Upper lobe of left lung (tissue), 6 donors: ENCODE results near the gene KLHL17. TPM values are rescaled to one million over a fixed set of nuclear protein-coding genes. Genes with fewer than 3 reads are reported as not detected.
"Not testable (repeated sequence)": the region's sequence is repeated elsewhere in the genome, so short reads cannot be mapped to it uniquely, and the experiment has no call there.

Experiments used
- ATAC-seq, 2 donors: fragments of 200-7000 bp; cut with Tn5 transposase; one replicate each; pipeline ENCODE4 v1.9.1; 2022; ENCODE audit warnings: mild to moderate bottlenecking in 2 of 2, moderate library complexity in 2 of 2; ENCODE audit not compliant: low FRiP score in 2 of 2
- DNase-seq, 2 donors: peaks; one replicate each; pipeline ENCODE4 v3.0.0-alpha.2; 2019 to 2020
- H3K27ac ChIP-seq, 4 donors: fragments of 200-600 bp; sonication (generic); one replicate each; pipeline ENCODE4 v1.5.1; 2016 to 2019
- H3K27me3 ChIP-seq, 4 donors: fragments of 200-600 bp; sonication (generic); one replicate each; pipeline ENCODE4 v1.5.1; 2017 to 2019
- H3K36me3 ChIP-seq, 4 donors: fragments of 200-600 bp; sonication (generic); one replicate each; pipeline ENCODE4 v1.5.1; 2016 to 2019
- H3K4me1 ChIP-seq, 4 donors: fragments of 200-600 bp; sonication (generic); one replicate each; pipeline ENCODE4 v1.5.1; 2018 to 2019
- H3K4me3 ChIP-seq, 4 donors: fragments of 200-600 bp; sonication (generic); one replicate each; pipeline ENCODE4 v1.5.1; 2017 to 2019; ENCODE audit warnings: mild to moderate bottlenecking in 2 of 4, moderate library complexity in 1 of 4
- H3K9me3 ChIP-seq, 4 donors: fragments of 200-600 bp; sonication (generic); one replicate each; pipeline ENCODE4 v1.5.1; 2018 to 2019
- CTCF ChIP-seq, 6 experiments: fragments of 450-650 bp in 4 of 6; fragments of 200-600 bp in 2 of 6; sonication (generic) in 2 of 6; IDR thresholded peaks; one replicate each; pipeline ENCODE4 v1.5.1; 2016 to 2019; ENCODE audit warnings: antibody characterized with exemption in 6 of 6
- EP300 ChIP-seq, 4 donors: sonication (generic); formaldehyde crosslinking; IDR thresholded peaks; one replicate each; pipeline ENCODE4 v1.5.1; 2017; ENCODE audit warnings: antibody characterized with exemption in 4 of 4, control low read depth in 2 of 4
- POLR2A ChIP-seq, 4 donors: fragments of 450-650 bp; IDR thresholded peaks; one replicate each; pipeline ENCODE4 v1.5.1; 2016 to 2017; ENCODE audit warnings: antibody characterized with exemption in 4 of 4, mild to moderate bottlenecking in 2 of 4
- POLR2AphosphoS5 ChIP-seq, 2 donors: sonication (generic); formaldehyde crosslinking; IDR thresholded peaks; one replicate each; pipeline ENCODE4 v1.5.1; 2017; ENCODE audit warnings: antibody characterized with exemption in 2 of 2
- WGBS, 2 donors: methylation state at CpG; one replicate each; pipeline ENCODE4 v1.1.5; 2017 to 2018; 5-methylcytosine and 5-hydroxymethylcytosine counted together
- total RNA-seq, 6 donors: library from RNA; depleted of rRNA in 4 of 6; stranded (reverse); fragments of >200 nt in 4 of 6; gene quantifications; one replicate each; pipeline versions ENCODE4 v1.1.0 to v1.2.1, GENCODE V29; 2016 to 2021
- donor health status: DM: no; HTN: no; CAD: no; lungs with moderate emphysema.
- donor health status: DM: no; HTN: yes; CAD: no; lungs with severe emphysema.

The KLHL17 gene
- total RNA-seq, 6 donors from 2014 or later = 4.7 to 45.1 (median 16.5) TPM

- 78 to 82% methylated on average over 22 to 28 of the region's 28 CpGs for WGBS, 2 donors
Observed at GRCh38 chr1:944341-945325, 15.8 kb upstream of the KLHL17 start.

GRCh38 chr1:945688-946556 lies 14.5 kb upstream of the KLHL17 start:
- H3K4me3 ChIP-seq = no peak overlapping the region
- peaks cover 20 to 24% (median 23%) of the 10 kb centered on the region in 4 donors for H3K4me1 ChIP-seq
- ATAC-seq (no peak), DNase-seq (peak in 1 of 2 donors; percentile 83)
- H3K9me3 ChIP-seq = no peaks in the 10 kb centered on the region
- 93 to 94% methylated on average over 17 to 29 of the region's 29 CpGs for WGBS, 2 donors
- no peak overlapping the region for H3K27ac ChIP-seq
- TF ChIP-seq CTCF (IDR thresholded peaks at IDR 0.05) (no peak), EP300 (IDR thresholded peaks at IDR 0.05) (no peak), POLR2AphosphoS5 (IDR thresholded peaks at IDR 0.05) (no peak), POLR2A (IDR thresholded peaks at IDR 0.05) (no peak)
- H3K27me3 ChIP-seq = peaks cover 4 to 25% (median 18%) of the 10 kb centered on the region in 4 donors
- H3K36me3 ChIP-seq = peaks cover 8 to 67% (median 63%) of the 10 kb centered on the region in 4 donors

More at GRCh38 chr1:944341-945325, 15.8 kb upstream of the KLHL17 start:
- Histone ChIP-seq H3K27ac (peak overlapping the region in 2 of 4 donors; percentile 35 to 56), H3K36me3 (peaks cover 8 to 54% (median 51%) of the 10 kb centered on the region in 4 donors), H3K27me3 (peaks cover 4 to 38% (median 26%) of the 10 kb centered on the region in 4 donors), H3K4me3 (no peak overlapping the region), H3K9me3 (no peaks in the 10 kb centered on the region), H3K4me1 (peaks cover 33 to 37% (median 34%) of the 10 kb centered on the region in 4 donors)
- ATAC-seq (peak; percentile 13 to 34), DNase-seq (peak in 1 of 2 donors; percentile 84)
- TF ChIP-seq POLR2AphosphoS5 (IDR thresholded peaks at IDR 0.05) = no peak
- TF ChIP-seq EP300 (IDR thresholded peaks at IDR 0.05) = no peak
- no peak for TF ChIP-seq POLR2A (IDR thresholded peaks at IDR 0.05)
- TF ChIP-seq CTCF (IDR thresholded peaks at IDR 0.05) = no peak

GRCh38 chr1:946811-947210 lies 13.6 kb upstream of the KLHL17 start:
- H3K27ac ChIP-seq, H3K4me3 ChIP-seq, H3K9me3 ChIP-seq, ATAC-seq, DNase-seq: not testable (repeated sequence)
- Histone ChIP-seq H3K36me3 (peaks cover 9 to 75% (median 71%) of the 10 kb centered on the region in 4 donors), H3K4me1 (peaks cover 12 to 15% (median 14%) of the 10 kb centered on the region in 4 donors), H3K27me3 (peaks cover 4 to 16% (median 12%) of the 10 kb centered on the region in 4 donors)
- WGBS, 2 donors = 91 to 95% methylated on average over 10 to 13 of the region's 13 CpGs

- Histone ChIP-seq H3K4me1 (peaks cover under 1 to 4% (median 2%) of the 10 kb centered on the region in 4 donors), H3K36me3 (peaks cover 13 to 87% (median 83%) of the 10 kb centered on the region in 4 donors), H3K4me3 (no peak overlapping the region), H3K9me3 (no peaks in the 10 kb centered on the region), H3K27ac (no peak overlapping the region), H3K27me3 (peaks cover 0 to 5% (median 2%) of the 10 kb centered on the region in 4 donors)
- WGBS, 2 donors = 84 to 95% methylated on average over 3 to 15 of the region's 15 CpGs
- DNase-seq (peak in 1 of 2 donors; percentile 72), ATAC-seq (no peak)
- TF ChIP-seq CTCF (IDR thresholded peaks at IDR 0.05) = no peak
- TF ChIP-seq POLR2A (IDR thresholded peaks at IDR 0.05) = no peak
- TF ChIP-seq EP300 (IDR thresholded peaks at IDR 0.05) = no peak
- TF ChIP-seq POLR2AphosphoS5 (IDR thresholded peaks at IDR 0.05) = no peak
Observed at GRCh38 chr1:947958-948357, 12.4 kb upstream of the KLHL17 start.
